Astrocyte of the spinal cord (primary cell): ENCODE data around the gene MED20.

Experiments
- DNase-seq: peaks from one replicate; pipeline ENCODE4 v3.0.0; 2011; ENCODE audit warnings: low read depth, low spot score
- H3K4me3 ChIP-seq: 2 replicates; pipeline ENCODE4 v1.5.1; 2011; ENCODE audit warnings: low read depth, mild to moderate bottlenecking, low read length, moderate library complexity
- in situ Hi-C: cut with HindIII; loops from 2 replicates; pipeline ENCODE4 v1.10.0; 2017; ENCODE audit warnings: low sequenced_read_pairs
- TF ChIP-seq, protein P1 (sequence below): IDR thresholded peaks from 2 replicates; pipeline ENCODE4 v1.5.1; 2012; ENCODE audit warnings: low read depth, mild to moderate bottlenecking, low read length, inconsistent platforms

Gene MED20

DNA sequence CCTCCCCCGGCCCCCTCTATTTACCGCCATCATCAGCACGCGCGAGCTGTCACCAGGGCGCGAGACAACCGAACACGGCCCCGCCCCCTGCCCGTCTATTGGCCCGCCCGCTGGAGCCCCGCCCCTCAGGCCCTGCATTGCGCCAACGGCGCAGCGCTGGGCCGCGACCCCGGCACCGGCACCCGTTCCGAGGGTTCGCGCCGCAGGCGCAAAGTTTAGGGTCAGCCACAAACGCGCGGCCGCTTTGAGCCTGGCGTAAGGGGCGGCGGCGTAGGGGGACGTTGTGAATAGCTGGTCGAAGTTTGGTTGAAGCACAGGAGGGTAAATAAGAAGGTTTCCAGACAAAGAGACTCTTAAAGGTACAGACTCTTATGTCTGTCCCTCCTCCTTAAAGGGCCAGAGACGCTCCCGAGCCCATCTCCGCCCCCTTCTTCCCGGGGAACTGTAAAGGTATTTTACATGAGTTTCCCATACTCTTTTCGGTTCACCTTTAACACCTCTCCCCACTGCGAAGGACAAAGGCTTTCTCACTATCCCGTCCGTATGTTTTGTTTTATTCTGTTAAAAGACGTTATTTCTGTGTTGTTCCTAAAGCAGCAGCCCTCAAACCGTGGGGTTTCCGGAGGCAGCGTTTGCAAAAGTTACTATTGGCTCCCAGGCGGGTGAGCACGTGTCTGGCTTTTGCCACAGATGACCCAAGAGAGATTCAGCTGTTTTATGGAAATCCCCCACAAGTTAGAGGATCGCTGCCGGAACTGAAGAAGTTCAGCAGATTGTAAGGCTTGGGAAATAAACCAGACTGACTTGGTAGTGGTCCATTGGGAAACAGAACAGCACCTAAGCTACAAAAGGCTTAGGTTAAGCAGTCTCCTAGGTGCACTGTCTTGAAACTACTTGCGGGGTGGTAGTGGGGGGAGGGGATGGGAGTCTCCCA, 25.4 kb downstream of the MED20 start, which contains the start of gene USP49:
TSS of gene USP49 (minus strand) at position 76 of the 934 bp plus-strand sequence. CDS start 88,392 bp downstream, outside the sequence.
- peak; percentile 81 for DNase-seq
- H3K4me3 ChIP-seq: peak within 1 kb of the TSS; percentile 80
- in situ Hi-C loops: no loop called here
- TF ChIP-seq, protein P1, sequence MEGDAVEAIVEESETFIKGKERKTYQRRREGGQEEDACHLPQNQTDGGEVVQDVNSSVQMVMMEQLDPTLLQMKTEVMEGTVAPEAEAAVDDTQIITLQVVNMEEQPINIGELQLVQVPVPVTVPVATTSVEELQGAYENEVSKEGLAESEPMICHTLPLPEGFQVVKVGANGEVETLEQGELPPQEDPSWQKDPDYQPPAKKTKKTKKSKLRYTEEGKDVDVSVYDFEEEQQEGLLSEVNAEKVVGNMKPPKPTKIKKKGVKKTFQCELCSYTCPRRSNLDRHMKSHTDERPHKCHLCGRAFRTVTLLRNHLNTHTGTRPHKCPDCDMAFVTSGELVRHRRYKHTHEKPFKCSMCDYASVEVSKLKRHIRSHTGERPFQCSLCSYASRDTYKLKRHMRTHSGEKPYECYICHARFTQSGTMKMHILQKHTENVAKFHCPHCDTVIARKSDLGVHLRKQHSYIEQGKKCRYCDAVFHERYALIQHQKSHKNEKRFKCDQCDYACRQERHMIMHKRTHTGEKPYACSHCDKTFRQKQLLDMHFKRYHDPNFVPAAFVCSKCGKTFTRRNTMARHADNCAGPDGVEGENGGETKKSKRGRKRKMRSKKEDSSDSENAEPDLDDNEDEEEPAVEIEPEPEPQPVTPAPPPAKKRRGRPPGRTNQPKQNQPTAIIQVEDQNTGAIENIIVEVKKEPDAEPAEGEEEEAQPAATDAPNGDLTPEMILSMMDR: no peak

DNA sequence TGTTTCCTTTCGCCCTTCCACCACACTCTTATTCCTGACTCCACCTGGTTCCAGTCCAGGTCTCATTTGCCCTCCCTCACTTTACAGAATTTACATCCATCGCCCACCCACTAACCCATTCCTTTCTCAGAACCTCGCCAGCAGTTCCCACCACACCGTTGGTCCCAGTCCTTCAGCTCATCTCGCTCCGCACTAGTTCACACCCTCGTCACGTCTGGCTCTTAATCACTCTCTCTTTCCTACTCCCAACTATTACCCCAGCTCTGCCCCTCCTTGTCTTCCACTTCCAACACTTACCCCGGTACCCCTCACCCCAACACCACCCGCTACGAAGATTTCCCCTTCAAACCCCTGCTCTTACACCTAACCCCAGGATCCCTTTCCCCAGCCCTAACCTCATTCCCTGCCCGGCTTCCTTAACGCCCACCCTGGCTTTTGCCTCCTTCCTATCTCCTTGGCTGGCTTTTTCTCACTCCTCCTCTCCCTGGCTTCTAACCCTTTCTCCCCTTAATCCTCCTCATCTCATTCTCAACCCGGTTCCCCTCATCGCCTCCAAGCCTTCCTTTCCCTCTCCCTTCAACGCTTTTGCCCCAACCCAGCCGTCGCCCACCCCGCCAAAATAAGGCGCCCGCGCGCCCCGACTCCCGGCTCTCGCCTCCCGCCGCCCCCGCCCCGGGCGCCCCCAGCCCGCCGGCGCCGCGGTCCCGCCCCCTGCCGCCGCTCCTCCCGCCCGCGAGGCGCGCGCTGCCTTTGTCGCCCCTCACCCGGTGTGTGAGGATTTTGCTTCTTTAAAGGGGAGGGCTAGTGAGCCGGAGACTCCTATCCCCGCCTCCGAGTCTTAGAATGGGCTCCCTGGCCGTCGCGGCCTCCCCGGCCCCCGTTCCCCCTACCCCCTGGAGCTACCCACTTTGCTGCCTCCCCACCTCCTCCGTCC, 26.3 kb downstream of the MED20 start:
- peak overlapping the region; percentile 80 for H3K4me3 ChIP-seq
- TF ChIP-seq, protein P1: no peak
- in situ Hi-C loops: no loop called here
- DNase-seq: no peak

DNA sequence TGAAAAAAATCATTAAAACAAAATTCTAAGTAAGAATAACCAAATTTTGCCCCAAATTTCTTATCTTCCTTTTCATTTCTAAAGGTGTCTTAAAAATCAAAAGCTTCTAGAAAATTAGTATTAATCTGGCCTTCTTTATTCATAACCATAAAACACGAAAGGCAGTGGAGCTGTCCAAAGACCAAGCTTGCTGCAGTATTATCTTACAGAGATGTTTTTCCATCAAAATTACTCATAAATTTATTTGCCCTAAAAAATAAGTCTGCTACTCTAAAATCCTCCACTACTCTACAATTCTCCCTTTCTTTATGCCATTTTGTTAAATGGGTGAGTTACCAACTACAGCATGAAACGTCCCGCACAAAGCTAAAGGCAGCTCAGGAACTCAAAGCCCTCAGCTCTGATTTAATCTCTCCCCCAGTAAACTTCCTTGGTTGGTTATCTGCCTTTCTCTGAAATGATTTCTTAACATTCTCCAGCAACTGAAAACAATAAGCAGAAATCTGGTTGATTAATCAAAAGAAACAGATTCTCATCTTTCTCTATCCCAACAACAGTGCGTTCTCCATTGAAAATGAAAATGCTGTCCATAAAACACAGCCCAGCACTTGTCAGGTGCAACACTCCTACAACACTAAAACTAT, 27.9 kb downstream of the MED20 start:
- in situ Hi-C loops: no loop called here
- TF ChIP-seq, protein P1: no peak
- DNase-seq: no peak
- H3K4me3 ChIP-seq: no peak overlapping the region

DNA sequence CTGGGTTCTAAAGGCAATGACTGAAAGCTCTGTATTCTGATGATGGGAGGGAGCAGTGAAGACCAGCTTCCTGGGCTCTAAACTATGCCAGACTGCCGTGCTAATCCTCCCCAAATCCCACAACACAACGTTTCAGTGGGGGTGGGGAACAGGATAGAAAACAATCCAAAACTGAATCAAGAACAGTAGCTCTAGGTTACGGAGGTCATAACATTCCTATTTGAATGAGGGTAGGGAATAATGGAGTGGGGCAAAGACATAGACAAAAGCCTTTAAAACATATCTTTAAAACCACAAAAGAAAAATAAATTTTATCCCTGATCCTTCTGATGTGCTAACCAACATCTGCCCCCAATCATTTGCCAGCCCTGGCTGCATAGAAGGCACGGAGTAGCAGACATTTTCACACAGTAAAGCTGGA, 33.6 kb downstream of the MED20 start:
- TF ChIP-seq, protein P1: no peak
- in situ Hi-C loops: no loop called here
- DNase-seq: no peak
- no peak overlapping the region for H3K4me3 ChIP-seq

DNA sequence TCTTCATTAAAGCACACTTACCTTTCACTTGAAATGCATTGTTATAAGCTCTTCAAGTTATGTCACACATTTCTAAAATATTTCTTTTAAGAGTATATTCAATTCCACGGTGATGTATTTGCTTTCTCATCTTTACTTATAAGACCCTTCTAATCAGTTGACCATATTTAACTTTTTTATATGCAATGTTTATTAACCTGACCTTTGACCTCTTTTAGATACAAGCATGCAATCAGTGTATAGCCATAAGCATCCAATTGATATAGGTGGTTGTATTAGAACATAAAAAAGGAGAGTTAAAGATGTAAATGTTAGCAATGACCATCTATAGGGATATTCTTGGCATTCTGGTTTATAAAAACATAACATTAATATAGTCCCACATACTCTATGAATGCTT, 35.0 kb downstream of the MED20 start:
- TF ChIP-seq, protein P1: no peak
- in situ Hi-C loops: no loop called here

DNA sequence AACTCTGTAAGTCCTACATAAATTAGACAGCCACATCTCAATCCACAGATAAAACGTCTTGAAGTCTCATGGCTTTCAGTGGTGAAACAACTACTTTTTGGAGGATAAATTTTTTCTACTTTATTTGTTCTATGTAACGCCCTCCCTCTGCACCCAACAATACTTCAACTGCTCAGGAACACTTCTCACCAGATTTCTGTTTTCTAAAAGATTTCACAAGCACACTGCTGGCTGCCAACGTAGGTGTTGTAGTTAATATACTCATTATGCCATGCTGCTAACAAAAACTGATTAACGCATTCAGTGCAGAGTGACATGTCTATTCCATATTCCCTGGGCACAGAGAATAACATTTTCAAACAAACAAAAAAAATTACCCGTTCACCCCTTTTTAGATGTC, 36.0 kb downstream of the MED20 start:
- in situ Hi-C loops: no loop called here
- DNase-seq: no peak
- TF ChIP-seq, protein P1: no peak
- no peak overlapping the region for H3K4me3 ChIP-seq

More for the DNA sequence above, 35.0 kb downstream of the MED20 start:
- H3K4me3 ChIP-seq: no peak overlapping the region
- no peak for DNase-seq
